ENCODE results near the gene ZNF12.

DNA sequence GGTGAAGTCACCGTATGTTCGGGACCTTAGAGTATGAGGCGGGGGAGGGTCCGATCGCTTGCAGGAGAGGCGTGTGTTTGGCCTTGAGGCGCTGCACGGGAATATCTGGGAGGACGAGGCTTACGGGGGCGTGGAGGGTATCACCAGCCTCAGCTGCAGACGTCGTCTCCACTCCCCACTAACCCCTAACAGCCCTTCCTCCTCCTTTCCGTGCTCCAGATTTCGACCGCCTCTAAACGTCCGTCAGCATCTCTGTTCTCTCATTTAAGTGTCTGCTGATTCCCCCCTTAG, 23.5 kb upstream of the ZNF12 start:
- TF ChIP-seq, protein P1, sequence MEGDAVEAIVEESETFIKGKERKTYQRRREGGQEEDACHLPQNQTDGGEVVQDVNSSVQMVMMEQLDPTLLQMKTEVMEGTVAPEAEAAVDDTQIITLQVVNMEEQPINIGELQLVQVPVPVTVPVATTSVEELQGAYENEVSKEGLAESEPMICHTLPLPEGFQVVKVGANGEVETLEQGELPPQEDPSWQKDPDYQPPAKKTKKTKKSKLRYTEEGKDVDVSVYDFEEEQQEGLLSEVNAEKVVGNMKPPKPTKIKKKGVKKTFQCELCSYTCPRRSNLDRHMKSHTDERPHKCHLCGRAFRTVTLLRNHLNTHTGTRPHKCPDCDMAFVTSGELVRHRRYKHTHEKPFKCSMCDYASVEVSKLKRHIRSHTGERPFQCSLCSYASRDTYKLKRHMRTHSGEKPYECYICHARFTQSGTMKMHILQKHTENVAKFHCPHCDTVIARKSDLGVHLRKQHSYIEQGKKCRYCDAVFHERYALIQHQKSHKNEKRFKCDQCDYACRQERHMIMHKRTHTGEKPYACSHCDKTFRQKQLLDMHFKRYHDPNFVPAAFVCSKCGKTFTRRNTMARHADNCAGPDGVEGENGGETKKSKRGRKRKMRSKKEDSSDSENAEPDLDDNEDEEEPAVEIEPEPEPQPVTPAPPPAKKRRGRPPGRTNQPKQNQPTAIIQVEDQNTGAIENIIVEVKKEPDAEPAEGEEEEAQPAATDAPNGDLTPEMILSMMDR (IDR thresholded peaks at IDR 0.05 in 4 of 5, conservative IDR thresholded peaks at IDR 0.05 in 1 of 5), result no peak
- TF ChIP-seq POLR2A (IDR thresholded peaks at IDR 0.05), result no peak
